Superior temporal gyrus (tissue), 1 donor: Measurements from ENCODE around the gene OSER1.
"Not testable (repeated sequence)": the region's sequence is repeated elsewhere in the genome, so short reads cannot be mapped to it uniquely, and the experiment has no call there.

Experiments
- DNase-seq: peaks from one replicate; pipeline ENCODE4 v3.0.0-alpha.2; 2016; ENCODE audit errors: extremely low spot score

The OSER1 gene

DNA sequence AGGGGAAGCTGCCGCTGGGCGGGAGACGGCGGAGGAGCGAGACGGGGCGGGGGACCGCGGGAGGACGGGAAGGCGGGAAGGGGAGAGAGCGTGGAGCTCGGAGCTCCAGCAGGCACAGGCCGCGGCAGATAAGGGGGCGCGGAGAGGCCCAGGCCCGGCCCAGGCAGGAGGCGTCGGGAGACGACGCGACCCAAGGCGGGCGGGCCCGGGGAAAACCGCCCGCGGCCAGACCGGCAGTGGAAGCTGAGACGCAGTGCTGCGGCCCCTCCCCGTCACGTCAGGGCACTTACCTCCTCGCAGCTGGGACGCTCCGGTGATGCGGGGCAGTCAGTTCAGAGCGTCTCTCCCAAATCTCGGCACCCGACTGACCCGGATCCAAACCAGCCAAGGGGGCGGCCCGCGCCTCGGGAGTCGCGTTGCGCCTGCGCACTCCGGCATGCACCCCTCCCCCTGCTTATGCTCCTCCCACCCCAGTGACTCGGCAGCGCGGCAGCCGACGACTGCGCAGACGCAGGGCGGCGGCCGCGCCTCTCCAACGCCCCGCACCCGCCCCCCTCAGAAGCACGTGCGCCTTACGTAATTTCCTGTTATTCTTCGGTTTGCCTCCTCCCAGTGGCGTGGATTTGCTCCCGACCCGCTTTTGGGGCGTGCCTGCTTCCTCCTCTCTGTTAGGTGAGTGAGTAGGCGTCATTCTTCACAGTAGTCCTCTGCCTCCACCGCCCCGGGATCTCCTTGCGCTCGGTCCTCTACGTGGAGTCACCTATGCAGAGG, at the start of gene OSER1:
OSER1 (minus strand) TSS at position 366 of the 771 bp plus-strand sequence. CDS start 3,814 bp downstream, outside the sequence.
- peak; percentile 98 for DNase-seq

DNA sequence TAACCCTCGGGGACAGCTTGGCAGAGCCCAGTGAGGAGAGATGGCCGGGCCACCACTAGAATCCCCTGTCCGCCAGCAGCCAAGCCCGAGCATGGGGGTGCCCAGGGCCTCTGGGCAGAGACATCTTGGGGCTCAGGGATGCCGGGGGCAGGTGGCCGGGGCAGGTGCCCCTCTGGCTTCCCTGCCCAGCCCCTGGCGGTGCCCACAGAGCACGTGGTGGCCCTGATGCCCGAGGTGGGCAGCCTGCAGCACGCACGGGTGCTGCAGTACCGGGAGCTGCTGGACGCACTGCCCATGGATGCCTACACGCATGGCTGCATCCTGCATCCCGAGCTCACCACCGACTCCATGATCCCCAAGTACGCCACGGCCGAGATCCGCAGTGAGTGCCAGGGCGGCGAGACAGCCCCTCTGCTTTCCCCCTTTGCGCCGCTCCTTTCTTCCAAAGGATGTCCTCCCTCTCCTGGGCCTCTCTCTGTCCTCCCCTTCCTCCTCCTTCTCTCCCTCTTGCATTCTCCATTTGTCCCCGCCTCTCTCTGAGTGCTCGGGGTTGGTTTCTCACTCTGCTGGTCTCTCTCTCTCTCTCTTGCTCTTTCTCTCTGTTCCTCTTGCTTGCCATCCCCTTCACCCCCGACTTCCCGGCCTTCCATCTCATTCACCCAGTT, 47.8 kb upstream of the OSER1 start:
- DNase-seq = no peak

DNA sequence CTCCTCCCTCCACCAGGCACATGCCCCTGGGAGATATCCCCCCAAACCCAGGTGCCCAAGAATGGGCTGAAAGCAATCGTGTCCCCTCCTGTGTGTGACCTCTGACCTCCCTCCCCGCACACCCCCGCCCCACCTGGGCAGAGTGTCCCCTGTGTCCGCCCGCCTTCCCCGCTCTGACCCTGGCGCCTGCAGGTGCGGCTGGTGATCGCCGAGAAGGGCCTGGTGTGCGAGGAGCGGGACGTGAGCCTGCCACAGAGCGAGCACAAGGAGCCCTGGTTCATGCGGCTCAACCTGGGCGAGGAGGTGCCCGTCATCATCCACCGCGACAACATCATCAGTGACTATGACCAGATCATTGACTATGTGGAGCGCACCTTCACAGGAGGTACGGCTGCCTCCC, 46.4 kb upstream of the OSER1 start:
- DNase-seq = no peak

DNA sequence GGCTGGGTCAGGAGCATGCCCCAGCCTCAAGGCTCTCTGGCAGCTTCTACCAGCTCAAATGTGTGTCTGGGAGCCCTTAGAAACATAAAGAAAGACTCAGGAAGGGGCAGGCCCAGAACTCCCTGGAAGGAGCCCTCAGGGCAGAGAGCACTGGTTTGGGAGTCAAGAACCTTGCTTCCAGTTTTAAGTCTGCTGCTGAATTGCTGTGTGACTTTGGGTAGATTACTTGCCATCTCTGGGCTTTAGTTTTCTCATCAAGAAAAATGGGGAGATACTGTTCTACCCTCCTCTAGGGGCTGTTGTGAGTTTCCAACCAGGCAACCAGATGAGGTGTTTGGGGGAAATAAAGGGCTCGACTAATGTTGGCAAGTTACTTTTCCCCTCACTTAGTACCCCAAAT, 45.4 kb upstream of the OSER1 start:
- DNase-seq = no peak

DNA sequence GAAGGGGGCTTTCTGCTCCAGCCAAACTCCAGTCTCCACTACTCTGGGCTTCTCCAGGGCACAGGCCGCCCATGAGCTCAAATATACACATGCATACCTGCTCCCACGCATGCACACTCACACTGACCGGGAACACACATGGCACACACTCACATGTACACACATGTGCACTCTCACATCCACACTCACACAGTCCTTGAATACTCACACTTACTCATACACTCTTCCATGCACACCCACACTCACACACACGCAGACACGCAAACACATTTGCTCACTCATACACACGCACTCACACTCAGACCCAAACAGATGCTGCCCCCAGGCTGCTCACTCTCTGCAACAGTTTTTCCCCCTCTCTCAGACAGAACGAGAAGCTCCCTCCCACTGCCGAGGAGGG, 43.5 kb upstream of the OSER1 start:
- no peak for DNase-seq

DNA sequence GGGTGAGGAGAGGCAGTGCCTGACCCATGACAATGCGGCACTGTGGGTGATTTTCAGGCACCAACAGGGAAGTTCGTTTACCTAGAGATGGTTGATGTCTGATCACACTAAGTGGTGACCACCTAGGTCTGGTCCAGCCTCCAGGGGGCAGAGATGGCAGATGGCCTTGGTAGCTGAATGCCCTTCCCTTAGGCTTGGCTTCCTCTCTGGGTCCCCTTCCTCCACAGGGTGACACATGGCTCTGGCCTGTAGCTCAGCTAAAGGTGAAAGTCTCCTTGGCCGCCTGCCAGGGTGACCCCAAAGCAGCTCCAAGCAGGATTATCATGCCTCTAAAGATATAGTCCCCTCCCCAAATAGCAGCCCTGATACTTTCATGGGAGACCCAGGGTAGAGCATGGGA, 43.0 kb upstream of the OSER1 start:
- no peak for DNase-seq

DNA sequence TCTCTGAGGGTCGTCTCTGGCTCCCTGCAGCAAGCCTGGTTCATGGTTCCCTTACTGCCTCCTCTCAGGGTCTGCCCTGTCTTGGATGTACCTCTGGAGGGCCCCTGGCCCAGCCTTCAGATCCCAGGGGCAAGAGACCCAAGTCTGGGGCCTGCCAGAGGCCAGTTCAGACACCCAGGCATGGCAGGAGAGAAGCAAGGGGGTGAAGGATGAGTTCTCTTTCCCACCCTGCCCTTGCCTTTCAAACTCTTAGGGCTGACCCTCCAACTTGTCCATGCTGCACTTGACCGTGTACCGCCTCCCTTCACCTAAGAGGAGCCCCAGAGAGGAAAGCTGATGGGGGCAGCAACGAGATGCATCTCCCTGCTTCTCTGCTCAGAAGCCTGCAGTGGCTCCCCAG, 40.7 kb upstream of the OSER1 start:
- no peak for DNase-seq

DNA sequence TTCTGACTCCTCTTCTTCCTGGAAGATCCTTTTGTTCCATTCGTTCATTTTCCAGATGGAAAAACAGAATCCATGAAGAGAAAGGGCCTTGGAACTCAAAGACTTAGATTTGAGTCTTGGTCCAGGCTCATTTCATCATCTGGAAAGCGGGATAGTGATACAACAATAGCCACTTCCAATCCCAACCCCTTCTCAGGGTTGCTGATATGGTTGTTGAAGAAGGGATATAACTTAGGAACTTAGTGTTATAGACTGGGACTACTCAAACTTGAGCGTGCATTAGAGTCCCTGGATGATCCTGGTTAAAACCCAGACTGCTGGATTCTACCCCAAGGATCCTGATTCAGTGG, 37.8 kb upstream of the OSER1 start:
- DNase-seq = peak; percentile 30

DNA sequence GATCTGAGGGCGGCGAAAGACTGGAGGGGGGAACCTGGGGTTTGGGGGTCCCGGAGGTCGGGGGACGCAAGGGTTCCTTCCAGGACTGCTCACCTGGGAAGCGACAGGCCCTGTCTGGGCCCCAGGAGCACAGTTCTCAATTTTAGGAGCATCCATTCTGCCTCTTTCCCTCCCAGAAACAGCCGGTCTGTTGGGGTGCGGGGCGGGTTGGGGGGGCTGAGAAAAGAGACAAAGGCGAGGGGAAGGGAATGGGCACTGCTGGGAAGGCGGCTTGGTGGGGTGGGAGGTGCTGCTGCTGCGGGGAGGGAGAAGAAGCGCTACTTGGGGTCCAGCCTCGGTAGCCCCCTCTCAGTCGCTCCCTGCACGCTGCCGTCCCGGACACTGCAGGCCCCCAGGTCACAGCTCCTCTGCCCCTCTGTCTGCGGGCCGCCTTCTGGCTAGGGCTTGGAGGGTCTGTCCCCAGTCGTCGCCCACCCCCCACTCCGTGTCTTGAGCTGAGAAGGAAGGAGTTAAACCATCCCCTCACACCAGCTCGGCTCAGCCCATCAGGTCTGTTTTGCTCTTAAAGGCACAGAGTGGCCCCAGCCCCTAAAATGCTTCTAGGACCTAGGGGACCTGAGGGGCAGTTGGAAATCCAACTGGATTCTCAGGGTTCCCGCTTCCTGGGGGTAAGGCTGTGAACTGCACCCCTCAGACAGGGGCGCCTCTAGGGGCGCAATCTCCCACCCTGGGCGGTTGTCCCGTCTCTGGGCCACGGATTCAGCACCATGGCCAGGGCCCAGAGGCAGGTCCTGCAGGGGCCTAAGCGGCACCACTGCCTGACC, 37.2 kb upstream of the OSER1 start:
- DNase-seq = no peak

DNA sequence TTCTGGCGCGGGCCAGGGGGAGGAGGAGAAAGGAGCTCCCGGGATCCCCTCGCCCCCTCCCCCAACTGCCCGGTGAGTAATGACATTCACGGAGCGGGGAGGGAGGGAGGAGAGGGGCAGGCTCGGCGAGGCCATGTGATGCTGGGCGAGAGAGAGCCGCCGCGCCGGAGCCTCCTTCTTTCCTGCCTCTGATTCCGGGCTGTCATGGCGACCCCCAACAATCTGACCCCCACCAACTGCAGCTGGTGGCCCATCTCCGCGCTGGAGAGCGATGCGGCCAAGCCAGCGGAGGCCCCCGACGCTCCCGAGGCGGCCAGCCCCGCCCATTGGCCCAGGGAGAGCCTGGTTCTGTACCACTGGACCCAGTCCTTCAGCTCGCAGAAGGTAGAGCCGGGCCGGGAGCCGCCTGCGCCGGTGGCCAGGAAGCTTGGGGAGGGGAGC, 36.6 kb upstream of the OSER1 start, which contains the start of gene GDAP1L1:
GDAP1L1 (plus strand) TSS at position 178 of the 441 bp plus-strand sequence; CDS start at position 205, 27 bp downstream.
- peak; percentile 27 for DNase-seq

DNA sequence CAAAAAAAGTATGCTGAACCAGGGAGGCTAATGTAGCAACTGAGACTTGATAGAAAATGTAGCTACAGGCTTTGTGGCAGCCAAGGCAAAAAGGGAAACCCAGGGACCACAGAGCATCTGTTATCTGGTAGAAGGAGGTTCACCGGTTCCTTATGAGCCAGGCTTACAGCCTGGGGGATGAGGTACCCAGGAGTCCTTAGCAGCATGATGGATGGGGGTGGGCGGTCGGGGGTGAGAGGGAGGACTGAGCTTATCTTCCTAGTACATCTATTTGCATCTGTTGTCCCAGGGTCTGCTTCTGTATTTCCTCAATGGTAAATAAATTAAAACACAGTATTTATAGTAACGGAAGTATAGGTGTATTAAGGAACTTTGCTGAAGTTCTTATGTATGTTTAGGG, 35.4 kb upstream of the OSER1 start:
- DNase-seq = no peak

DNA sequence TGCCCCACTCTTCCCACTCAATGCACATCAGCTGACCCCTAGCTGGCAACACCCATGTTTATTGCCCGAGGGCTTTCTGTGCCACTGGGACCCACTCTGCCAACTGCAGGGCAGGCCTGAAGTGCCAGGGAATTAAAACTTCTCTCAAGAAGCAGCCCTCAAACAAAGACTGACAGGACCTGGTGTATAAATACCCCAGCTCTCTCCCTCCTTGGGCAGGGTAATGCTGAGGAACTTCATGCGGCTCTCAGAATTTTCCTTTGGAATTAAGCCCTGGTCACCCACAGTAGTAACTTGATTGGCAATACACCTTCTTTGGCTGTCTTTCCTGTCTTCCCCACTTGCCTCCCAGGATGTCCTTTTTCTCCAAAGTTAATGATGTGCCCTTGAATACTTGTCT, 31.2 kb upstream of the OSER1 start:
- DNase-seq = no peak

DNA sequence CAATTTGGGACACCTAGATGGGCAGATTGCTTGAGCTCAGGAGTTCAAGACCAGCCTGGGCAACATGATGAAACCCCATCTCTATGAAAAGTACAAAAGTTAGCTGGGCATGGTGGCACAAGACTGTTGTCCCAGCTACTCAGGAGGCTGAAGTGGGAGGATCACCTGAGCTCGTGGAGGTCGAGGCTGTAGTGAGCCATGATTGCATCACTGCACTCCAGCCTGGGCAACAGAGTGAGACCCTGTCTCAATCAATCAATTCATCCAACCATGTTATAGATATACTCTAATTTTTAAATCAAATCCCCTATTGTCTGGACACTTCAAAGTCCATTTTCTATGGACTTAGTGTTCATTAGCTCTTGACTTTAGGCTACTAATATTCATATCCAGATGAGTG, 26.3 kb upstream of the OSER1 start:
- not testable (repeated sequence) for DNase-seq

DNA sequence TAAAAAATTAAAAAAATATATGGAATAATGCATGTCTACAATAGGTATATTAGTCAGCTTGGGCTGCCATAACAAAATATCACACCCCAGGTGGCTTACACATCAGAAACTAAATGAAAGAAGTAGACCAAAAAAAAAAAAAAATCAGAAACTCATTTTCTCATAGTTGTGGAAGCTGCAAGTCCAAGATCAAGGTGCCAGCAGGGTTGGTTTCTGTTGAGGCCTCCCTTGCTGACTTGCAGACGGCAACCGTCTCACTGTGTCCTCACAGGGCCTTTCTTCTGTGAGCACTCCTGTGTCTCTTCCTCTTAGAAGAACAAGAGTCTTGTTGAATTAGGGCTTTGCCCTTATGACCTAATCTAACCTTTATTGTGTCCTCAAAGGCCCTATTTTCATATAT, 25.1 kb upstream of the OSER1 start:
- no peak for DNase-seq

DNA sequence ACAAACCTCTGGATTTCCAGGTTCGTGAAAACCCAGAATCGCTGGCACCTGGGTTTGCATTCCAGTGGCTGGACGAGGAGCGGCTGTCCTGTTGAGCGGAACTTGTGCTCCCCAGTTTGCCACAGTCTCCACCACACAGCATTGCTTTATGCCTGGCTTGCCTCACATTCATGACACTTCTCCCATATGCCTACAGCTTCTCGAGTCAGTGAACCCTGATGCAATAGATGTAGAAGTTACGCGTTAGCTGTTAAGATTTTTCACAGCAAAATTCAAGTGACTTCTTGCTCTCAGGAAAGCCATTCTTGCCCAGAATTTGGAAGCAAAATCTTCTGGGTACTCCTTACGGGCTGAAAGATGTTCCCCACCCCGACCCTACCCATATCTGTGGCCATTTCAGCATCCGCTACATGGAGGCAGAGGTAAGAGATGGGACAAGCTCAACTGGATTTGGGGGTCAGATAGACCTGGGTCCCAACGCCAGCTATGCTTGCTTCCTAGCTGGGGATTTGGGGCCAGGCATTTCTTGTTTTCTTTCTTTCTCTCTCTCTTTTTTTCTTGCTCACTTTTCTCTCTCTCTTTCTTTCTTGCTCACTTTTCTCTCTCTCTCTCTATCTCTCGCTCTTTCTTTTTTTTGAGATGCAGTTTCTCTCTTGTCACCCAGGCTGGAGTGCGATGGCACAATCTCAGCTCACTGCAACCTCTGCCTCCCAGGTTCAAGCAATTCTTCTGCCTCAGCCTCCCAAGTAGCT, 24.2 kb upstream of the OSER1 start:
- DNase-seq = no peak

DNA sequence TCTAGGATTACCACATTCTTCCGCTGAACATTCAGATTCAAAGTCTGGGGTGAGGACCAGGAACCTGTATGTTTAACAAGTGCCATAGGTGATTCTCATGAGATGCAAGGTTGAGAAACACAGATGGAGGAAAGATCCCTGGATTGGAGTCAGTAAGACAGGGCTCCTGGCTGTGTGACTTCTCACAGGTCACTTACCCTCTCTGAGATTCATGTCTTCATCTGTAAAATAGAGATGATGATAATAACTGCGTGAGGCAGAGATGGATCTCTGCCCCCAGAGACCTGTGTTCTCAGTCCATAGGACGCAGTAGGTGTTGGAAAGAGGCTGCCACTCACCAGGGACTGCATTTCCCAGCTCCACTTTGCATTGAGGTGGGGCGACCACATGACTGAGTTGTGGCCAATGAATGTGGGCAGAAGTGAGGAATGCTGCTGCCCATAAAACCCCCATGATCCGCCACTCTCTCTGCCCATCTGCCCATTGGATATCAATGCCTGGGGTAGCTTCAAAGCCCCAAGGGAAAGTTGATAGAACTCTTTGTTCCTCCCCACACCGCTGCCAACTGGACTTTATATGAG, 23.0 kb upstream of the OSER1 start:
- DNase-seq = no peak

DNA sequence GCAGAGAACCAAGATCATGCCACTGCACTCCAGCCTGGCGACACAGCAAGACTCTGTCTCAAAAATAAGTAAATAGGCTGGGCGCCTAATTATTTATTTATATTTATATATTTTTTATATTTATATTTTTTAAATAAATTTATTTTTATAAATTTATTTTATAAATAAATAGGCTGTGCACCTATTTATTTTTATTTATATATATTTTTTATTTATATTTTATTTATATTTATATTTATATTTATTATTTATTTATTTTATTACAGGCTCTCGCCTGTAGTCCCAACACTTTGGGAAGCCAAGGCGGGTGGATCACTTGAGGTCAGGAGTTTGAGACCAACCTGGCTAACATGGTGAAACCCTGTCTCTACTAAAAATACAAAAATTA, 21.9 kb upstream of the OSER1 start:
- not testable (repeated sequence) for DNase-seq

DNA sequence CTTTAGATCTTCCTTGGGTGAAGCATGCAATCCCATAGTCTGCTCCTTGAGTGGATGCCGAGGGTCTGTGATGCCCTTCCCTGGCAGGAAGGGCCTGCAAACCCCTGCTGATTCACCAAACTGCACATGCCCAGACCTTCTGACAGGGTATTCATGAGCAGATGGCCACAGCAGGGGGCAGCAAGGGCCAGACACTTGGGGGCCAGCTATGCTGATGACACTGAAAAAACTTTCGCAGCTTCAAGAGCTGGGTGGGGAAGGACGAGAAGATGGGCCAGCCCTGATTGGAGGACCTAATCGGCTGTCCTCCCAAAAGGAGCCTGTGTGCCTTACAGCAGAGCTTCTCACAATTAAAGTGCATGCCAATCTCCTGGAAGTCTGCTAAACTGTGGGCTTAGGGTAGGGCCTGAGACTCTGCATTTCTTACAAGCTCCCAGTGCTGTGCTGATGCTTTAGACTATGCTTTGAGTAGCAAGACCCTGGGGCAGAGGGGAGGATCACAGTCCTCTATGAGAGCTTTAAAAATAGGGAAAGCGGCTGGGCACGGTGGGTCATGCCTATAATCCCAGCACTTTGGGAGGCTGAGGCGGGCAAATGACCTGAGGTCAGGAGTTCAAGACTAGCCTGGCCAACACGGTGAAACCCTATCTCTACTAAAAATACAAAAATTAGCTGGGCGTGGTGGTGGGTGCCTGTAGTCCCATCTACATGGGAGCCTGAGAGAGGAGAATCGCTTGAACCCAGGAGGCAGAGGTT, 21.3 kb upstream of the OSER1 start:
- no peak for DNase-seq

DNA sequence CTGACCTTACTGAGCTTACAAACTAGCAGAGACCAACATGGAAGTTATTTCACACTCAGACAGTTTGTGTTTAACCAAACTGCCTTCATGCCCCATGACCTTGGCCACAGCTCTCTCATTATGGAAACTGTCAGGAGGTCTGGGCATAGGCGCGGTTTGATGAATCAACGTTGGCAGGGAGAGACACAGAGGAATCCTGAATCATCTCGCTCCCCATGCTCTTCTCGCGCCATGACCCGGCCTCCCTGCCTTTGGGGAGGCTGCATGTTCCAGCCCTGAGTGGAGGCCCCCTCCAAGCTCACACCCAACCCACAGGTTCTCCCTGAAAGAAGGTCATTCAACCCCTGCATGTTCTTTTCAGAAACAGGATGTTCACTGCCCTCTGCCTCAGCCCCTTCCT, 20.6 kb upstream of the OSER1 start:
- no peak for DNase-seq

DNA sequence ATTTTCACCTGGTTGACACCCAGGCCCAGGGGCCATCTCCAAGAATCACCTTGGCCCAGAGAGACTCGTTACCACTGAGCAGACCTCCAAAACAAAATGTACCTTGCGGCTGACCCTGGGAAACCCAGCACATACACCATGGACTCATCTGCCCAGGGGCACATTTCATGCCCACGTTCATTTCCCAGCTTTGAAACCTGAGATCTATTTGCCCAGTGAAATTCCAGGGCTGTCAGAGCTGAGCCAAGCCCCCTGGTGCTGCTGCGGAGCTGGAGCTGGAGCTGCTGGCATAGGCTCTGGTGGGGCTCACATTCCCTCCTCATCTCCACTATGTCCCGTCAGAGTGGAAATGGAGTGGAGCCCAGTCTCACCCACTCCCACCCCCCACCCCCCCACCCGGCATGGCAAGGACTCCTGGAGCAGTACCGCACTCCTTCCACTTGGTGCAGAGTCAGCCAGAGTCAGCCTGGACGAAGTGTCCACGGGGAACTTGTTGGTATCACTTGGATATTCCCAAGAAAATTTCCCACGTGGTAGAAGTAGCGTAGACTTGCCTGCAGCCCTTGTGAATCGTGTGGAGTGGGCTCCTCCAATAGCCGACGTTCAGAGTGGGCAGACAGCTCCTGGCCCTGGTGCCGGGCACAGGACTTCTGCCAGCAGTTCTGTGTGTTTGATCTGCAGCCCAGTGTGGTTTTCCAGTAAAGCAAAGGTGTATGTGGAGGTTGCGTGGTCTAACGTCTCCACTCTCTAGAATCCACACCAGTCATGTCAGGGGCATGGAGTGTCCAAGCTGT, 18.1 kb upstream of the OSER1 start:
- DNase-seq = no peak
